NCI-H2029 (cell line): ENCODE results near the gene RRP9.
"Not testable (repeated sequence)": the region's sequence is repeated elsewhere in the genome, so short reads cannot be mapped to it uniquely, and the experiment has no call there.

Source experiments
- DNase-seq: peaks from one replicate; lab custom pipeline; 2025; lab: John Stamatoyannopoulos, UW

The RRP9 gene

DNA sequence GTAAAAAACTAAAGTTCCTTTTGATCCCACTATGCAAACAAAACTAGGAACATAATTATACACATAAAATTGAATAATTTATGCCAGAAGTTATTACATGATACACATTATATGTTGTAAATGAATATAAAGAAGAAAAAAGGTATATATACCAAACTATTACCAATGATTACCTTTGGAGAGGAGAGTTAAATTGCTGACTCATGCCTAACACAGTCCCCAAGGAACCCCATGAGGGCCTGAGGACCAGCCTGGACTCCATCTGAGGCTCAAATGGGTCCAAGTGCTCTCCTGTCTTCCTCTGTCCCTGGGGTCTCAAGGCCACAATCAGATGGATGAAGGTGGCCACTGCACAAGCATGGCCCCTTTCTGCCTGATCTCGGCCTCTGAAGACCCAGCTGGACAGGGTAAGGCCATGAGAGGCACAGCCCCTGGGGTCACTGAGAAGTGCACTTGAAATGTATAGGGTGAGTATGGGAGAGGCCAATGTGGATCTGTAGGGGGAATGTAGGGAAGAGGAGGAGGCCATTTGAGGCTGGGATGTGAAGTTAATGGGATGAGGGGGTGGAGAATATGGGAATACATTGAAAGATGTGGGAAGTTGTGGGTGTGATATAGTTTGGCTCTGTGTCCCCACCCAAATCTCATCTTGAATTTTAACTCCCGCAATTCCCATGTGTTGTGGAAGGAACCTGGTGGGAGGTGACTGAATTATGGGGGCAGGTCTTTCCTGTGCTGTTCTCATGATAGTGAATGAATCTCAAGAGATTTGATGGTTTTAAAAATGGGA, 37.5 kb downstream of the RRP9 start:
- no peak for DNase-seq

DNA sequence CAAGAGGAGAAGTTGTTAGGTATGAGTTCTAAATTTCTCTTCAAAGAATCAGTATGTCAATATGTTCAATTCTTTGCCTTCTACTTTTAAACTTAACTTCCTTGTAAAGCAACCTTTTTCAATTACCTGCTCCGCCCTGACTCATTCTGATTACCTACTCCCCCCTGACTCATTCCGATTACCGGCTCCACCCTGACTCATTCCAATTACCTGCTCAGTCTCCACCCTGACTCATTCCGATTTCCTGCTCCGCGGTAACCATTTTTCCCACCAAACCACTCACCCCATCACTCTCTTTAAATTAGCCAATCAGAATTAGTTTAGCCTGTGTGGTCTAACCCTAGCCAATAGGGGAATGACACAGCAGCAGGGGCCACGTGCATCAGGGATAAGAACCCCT, 39.3 kb downstream of the RRP9 start:
- not testable (repeated sequence) for DNase-seq

DNA sequence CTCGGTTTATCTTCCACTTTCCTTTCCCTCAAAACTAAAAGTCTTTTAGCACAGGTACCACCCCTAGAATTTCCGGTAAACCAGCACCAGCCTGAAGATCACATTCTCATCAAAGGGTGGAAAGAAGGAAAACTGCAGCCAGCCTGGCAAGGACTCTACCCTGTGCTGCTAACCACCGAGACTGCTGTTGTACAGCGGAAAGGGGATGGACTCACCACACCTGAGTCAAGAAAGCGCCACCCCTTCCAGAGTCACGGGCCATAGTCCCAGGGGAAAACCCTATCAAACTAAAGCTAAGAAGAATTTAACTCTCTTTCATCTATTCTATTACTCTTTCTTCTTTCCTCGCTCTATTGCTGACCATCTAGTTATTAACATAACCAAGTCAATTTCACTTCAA, 41.7 kb downstream of the RRP9 start:
- DNase-seq = not testable (repeated sequence)

DNA sequence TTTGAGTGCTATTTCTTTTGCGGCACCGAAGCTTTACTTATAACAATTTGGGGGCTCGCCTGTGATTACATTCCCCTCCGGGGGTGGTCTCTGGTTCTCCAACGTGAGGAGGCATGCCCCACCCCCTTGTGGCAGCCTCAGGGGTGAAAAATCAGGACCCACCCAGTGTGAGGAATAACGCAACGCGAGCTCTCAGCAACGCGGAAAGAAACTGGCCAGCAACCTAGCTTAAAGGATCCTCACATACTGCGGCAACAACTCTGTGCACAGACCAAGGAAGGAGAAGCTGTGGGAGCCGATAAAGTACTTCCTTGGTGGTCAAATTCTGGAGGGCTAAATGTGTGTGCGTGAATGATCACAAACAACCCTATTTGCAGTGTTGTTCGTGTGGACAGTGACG, 44.3 kb downstream of the RRP9 start:
- no peak for DNase-seq

DNA sequence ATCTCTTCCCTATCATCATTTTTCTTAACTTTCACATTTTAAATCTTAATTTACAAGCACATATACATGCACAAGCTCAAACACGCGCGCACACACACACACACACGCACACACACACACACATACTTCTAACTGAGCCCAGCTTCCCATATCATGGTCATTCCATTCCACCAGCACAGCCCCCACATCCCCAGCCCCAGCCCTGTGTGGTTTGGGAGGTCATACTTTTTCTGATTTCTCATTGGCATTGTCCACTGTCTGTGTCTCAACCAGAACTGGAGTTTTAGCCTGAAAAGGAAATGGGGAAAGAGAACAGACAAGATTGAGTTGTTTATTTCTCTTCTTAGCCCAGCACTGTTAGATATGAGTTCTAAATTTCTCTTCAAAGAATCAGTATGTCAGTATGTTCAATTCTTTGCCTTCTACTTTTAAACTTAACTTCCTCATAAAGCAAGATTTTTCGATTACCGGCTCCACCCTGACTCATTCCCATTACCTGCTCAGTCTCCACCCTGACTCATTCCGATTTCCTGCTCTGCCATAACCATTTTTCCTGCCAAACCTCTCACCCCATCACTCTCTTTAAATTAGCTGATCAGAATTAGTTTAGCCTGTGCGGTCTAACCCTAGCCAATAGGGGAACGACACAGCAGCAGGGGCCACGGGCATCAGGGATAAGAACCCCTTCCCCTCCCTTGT, 44.9 kb downstream of the RRP9 start:
- DNase-seq = no peak

DNA sequence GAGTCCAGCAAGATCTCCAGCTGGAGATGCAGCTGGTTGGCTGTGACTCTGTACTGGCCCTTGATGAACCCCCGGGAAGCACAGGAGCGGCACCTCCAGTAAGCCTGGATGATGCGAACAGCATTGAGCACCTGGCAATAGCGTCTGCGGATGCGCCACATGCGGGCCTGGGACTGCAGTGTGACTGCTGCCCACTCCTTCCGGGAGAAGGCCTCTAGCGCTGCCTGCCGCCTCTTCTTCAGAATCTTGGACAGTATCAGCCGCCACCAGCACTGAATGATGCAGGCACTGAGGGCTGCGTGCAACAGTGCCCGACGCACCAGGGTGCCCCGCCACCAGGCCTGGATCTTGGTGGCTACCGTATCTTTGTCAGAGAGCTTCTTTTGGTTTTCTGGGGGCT, 46.8 kb downstream of the RRP9 start:
- DNase-seq = no peak

DNA sequence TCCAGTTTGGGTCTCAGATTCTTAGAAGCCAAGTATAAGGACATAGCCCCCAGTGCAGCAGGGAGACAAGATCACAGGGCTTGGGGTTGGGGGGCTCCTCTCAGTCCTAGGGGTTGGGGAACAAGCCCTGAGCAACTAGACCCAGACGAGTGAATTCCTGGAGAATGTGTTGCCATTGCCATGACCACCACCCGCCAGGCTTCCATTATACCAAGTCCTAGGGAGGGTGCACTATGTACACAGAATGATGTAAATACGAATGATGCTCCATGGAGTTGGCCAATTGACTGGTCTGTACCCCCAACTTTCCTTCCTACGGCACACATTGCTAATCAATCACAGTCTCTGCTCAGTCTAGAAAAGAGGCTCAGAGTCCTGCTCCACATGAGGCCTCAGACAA, 47.3 kb downstream of the RRP9 start:
- DNase-seq = no peak

DNA sequence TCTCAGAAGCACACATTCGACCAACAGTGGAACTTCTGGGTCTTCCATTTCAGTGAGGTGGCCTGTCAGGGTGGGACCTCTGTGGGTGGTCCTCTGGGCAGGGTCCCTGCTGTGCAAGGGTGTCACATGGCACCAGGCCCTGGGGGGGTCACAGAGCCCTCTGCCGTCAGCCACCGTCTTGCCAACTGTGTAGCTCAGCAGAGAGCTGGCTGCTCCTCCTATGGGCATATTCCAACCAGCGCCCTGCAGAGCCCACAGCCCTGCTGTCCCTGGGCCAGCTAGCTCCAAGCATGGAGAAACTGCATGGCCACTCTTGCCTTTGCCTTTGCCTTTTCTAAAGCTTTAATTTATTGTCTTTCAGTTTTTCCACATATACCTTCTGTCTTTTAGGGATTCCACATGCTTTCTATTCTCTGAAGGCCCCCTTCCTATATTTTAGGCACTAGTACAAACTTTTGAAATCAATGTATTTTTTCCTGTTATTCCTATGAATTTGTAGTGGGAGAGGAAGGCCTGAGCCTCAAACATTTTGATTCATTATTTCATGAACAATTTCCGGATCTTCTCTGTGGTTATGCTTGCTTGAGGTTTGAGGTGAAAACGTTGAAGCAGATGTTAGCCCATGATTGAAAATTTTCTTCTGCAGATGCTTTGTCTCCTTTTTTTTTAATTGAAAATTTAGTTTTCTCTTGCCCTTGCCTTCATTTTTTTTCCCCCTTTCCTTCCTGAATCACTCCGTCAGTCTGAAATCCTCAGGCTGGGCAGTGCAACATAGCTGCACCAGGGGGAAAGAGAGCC, 50.3 kb downstream of the RRP9 start:
- no peak for DNase-seq

DNA sequence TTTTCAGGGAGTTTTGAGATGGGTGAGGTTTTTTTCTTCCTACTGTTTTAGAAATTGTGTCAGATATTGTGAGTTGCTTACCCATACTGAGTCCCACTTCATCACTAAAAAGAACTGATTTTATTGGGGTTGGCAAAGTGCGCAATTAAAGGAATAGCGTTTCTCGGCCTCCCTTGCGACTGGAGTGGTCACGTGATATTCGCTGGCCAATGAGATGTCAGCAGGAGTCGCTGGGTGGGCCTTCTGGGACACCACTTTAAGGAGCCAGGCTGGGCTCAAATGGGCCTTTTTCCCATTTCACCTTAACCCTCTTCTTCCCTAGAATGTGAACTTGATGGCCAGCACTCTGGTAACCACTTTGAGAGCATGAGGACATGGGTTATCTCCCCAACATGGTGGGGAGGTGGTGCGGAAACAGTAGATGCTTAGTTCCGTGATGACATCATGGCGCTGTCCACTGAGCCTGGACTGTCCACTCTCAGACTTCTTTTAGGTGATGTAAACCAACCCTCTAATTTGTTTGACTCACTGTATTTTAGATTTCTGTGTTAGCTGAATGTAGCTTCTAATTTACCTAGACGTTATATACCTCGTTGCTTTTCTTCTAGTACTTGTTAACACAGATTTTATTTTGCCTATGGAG, 53.1 kb downstream of the RRP9 start:
- DNase-seq = no peak

DNA sequence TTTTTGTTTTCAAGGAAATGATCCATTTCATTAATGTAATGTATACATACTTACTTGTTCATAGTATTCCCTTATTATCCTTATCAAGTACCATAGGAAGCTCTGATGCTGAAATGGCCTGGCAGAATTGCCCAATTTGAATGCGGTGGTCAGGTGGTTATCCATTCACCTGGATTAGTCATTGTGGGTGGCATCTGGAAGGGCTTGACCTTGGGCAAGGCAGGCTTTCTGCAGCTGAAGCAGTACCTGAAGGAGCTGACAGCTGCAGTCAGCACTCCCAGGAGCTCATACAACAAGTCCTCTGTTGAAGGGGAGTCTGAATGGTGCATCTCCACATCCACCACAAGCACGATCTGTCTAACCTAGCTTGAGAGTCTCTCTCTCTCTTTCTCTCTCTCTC, 54.1 kb downstream of the RRP9 start:
- DNase-seq = no peak

DNA sequence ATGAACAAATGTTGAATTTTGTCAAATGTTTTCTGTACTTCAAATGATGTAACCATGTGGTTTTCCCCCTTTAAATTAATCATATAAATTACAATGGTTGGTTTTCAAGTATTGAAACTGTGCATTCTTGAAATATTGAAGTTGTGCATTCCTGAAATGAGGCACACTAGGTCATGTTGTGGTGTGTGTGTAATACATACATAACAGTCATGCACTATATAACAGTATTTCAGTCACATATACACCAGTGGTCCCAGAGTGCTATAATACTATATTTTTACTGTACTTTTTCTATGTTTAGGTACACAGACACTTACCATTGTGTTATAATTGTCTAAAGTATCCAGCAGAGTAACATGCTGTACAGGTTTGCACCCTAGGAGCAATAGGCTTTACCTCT, 55.3 kb downstream of the RRP9 start:
- DNase-seq = no peak
